ENCODE measurements around the gene SLC45A2. TPM values are rescaled to one million over a fixed set of nuclear protein-coding genes. Genes with fewer than 3 reads are reported as not detected.

Gene SLC45A2
- total and polyA plus RNA-seq, 3 donors from 2014 or later = 0.93 to 2.0 (median 1.6) TPM

GRCh38 chr5:34005211-34005610, 20.7 kb upstream of the SLC45A2 start:
- no peaks in the 10 kb centered on the region for H3K36me3 ChIP-seq (ENCODE audit: low read depth, missing control alignments)
- no peak overlapping the region for H3K4me3 ChIP-seq
- H3K27me3 ChIP-seq = no peaks in the 10 kb centered on the region
- DNase-seq = no peak
- intact Hi-C loops (cut with DNase I; ENCODE audit: low total_unique reads) = no loop called here
- H3K27ac ChIP-seq = no peak overlapping the region
- 88 to 95% methylated on average over 4 of the region's 4 CpGs for whole genome bisulfite sequencing, 2 donors
- no peaks in the 10 kb centered on the region for H3K9me3 ChIP-seq
- no peaks in the 10 kb centered on the region for H3K4me1 ChIP-seq
- TF ChIP-seq POLR2A (IDR thresholded peaks at IDR 0.05) (no peak), CTCF (IDR thresholded peaks at IDR 0.05) (no peak)

- no peaks in the 10 kb centered on the region for H3K4me1 ChIP-seq
Observed at GRCh38 chr5:34003941-34004340, 19.4 kb upstream of the SLC45A2 start.

GRCh38 chr5:34002629-34003328, 18.3 kb upstream of the SLC45A2 start:
- Histone ChIP-seq H3K27me3 (no peaks in the 10 kb centered on the region), H3K36me3 (ENCODE audit: low read depth, missing control alignments) (no peaks in the 10 kb centered on the region), H3K27ac (no peak overlapping the region), H3K4me3 (no peak overlapping the region), H3K9me3 (no peaks in the 10 kb centered on the region), H3K4me1 (no peaks in the 10 kb centered on the region)
- WGBS, 2 donors = 89 to 93% methylated on average over 9 to 10 of the region's 10 CpGs
- no peak for TF ChIP-seq POLR2A (IDR thresholded peaks at IDR 0.05)
- TF ChIP-seq CTCF (IDR thresholded peaks at IDR 0.05) = no peak
- DNase-seq = no peak
- intact Hi-C loops (cut with DNase I; ENCODE audit: low total_unique reads) = no loop called here

More at GRCh38 chr5:34003941-34004340, 19.4 kb upstream of the SLC45A2 start:
- no peaks in the 10 kb centered on the region for H3K36me3 ChIP-seq (ENCODE audit: low read depth, missing control alignments)
- DNase-seq = no peak
- WGBS, 2 donors = 79 to 93% methylated on average over 4 of the region's 4 CpGs
- TF ChIP-seq CTCF (IDR thresholded peaks at IDR 0.05) = no peak
- no peak for TF ChIP-seq POLR2A (IDR thresholded peaks at IDR 0.05)
- intact Hi-C loops (cut with DNase I; ENCODE audit: low total_unique reads) = no loop called here
- H3K27me3 ChIP-seq = no peaks in the 10 kb centered on the region
- no peak overlapping the region for H3K27ac ChIP-seq
- H3K9me3 ChIP-seq = no peaks in the 10 kb centered on the region
- no peak overlapping the region for H3K4me3 ChIP-seq

- no peak for TF ChIP-seq POLR2A (IDR thresholded peaks at IDR 0.05)
- no peak for TF ChIP-seq CTCF (IDR thresholded peaks at IDR 0.05)
- WGBS, 2 donors = 83% methylated on average over 10 of the region's 10 CpGs
- no peaks in the 10 kb centered on the region for H3K9me3 ChIP-seq
- H3K4me3 ChIP-seq = no peak overlapping the region
- intact Hi-C loops (cut with DNase I; ENCODE audit: low total_unique reads) = no loop called here
- DNase-seq = no peak
- H3K27ac ChIP-seq = no peak overlapping the region
- peaks cover 3% of the 10 kb centered on the region for H3K4me1 ChIP-seq
- no peaks in the 10 kb centered on the region for H3K27me3 ChIP-seq
- no peaks in the 10 kb centered on the region for H3K36me3 ChIP-seq (ENCODE audit: low read depth, missing control alignments)
Observed at GRCh38 chr5:34001241-34001841, 16.8 kb upstream of the SLC45A2 start.

- Histone ChIP-seq H3K4me1 (peaks cover 3% of the 10 kb centered on the region), H3K9me3 (no peaks in the 10 kb centered on the region), H3K4me3 (no peak overlapping the region), H3K36me3 (ENCODE audit: low read depth, missing control alignments) (no peaks in the 10 kb centered on the region), H3K27me3 (no peaks in the 10 kb centered on the region), H3K27ac (no peak overlapping the region)
- no peak for DNase-seq
- intact Hi-C loops (cut with DNase I; ENCODE audit: low total_unique reads) = no loop called here
- WGBS, 2 donors = 86 to 88% methylated on average over 4 of the region's 4 CpGs
- TF ChIP-seq CTCF (IDR thresholded peaks at IDR 0.05) (no peak), POLR2A (IDR thresholded peaks at IDR 0.05) (no peak)
Observed at GRCh38 chr5:33999978-34000377, 15.5 kb upstream of the SLC45A2 start.

Data from testis (tissue), 3 donors.